ENCODE data around the gene RNF5.
A peak's percentile ranks its signal among the peaks of the same experiment; 100 is the strongest.

The RNF5 gene

DNA sequence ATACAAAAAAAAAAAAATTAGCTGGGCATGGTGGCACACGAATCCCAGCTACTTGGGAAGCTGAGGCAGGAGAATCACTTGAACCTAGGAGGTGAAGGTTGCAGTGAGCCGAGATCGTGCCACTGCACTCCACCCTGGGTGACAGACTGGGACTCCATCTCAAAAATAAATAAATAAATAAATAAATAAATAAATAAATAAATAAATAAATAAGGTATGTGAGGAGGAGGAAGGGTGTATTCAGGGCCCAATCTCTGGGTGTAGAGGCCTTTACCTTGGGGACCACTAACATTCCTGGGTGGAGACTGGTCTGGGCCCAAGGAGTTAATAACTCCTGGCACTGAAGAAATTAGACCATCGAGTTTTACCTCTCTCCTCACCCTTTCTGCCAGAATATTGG, 33.2 kb downstream of the RNF5 start (continued):
- 0 out of 2 replicates have a peak, but pooled peaks have one; percentile 23 for TF ChIP-seq ZFP3 (tag by site-specific recombination; IDR thresholded peaks at IDR 0.05; ENCODE audit: low read depth)
- peak; percentile 84; the same call in 1 of the 2 replicates for TF ChIP-seq ZNF791 (tag by site-specific recombination; IDR thresholded peaks at IDR 0.05)
- TF ChIP-seq ZNF530 (tag by site-specific recombination; IDR thresholded peaks at IDR 0.05; ENCODE audit: low read depth): 0 out of 2 replicates have a peak, but pooled peaks have one; percentile 56
- peak; percentile 83 for TF ChIP-seq ZNF664 (tag by site-specific recombination; IDR thresholded peaks at IDR 0.05)
- TF ChIP-seq ZNF558 (tag by site-specific recombination; IDR thresholded peaks at IDR 0.05): peak; percentile 87
- TF ChIP-seq ZNF518A (tag by site-specific recombination; conservative IDR thresholded peaks at IDR 0.05; ENCODE audit: low read depth): peak; percentile 97
- TF ChIP-seq ZNF639 (tag by site-specific recombination; IDR thresholded peaks at IDR 0.05): peak; percentile 57; the same call in 1 of the 2 replicates
- peak; percentile 87; the same call in 1 of the 2 replicates for TF ChIP-seq ZNF560 (tag by site-specific recombination; IDR thresholded peaks at IDR 0.05; ENCODE audit: borderline replicate concordance)
- TF ChIP-seq ZNF354C (tag by site-specific recombination; IDR thresholded peaks at IDR 0.05; ENCODE audit: borderline replicate concordance, low read depth): 0 out of 2 replicates have a peak, but pooled peaks have one; percentile 72
- TF ChIP-seq, protein P1, sequence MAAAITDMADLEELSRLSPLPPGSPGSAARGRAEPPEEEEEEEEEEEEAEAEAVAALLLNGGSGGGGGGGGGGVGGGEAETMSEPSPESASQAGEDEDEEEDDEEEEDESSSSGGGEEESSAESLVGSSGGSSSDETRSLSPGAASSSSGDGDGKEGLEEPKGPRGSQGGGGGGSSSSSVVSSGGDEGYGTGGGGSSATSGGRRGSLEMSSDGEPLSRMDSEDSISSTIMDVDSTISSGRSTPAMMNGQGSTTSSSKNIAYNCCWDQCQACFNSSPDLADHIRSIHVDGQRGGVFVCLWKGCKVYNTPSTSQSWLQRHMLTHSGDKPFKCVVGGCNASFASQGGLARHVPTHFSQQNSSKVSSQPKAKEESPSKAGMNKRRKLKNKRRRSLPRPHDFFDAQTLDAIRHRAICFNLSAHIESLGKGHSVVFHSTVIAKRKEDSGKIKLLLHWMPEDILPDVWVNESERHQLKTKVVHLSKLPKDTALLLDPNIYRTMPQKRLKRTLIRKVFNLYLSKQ (tag by site-specific recombination; IDR thresholded peaks at IDR 0.05; ENCODE audit: borderline replicate concordance): 0 out of 2 replicates have a peak, but pooled peaks have one; percentile 31
- peak; percentile 98 for TF ChIP-seq ZNF394 (tag by site-specific recombination; IDR thresholded peaks at IDR 0.05; ENCODE audit: borderline replicate concordance)
- TF ChIP-seq ZNF341 (tag by site-specific recombination; IDR thresholded peaks at IDR 0.05; ENCODE audit: low read depth): peak; percentile 45; the same call in 1 of the 2 replicates
- peak; percentile 35; the same call in 1 of the 2 replicates for TF ChIP-seq ZNF366 (tag by site-specific recombination; conservative IDR thresholded peaks at IDR 0.05)
- peak; percentile 92; the same call in 1 of the 2 replicates for TF ChIP-seq ZNF140 (tag by site-specific recombination; IDR thresholded peaks at IDR 0.05)
- peak; percentile 90 for TF ChIP-seq ZNF433 (tag by site-specific recombination; IDR thresholded peaks at IDR 0.05; ENCODE audit: low read depth)
- TF ChIP-seq ZNF529 (tag by site-specific recombination; IDR thresholded peaks at IDR 0.05; ENCODE audit: insufficient replicate concordance): peak; percentile 33
- peak; percentile 68 for TF ChIP-seq ZNF266 (tag by site-specific recombination; IDR thresholded peaks at IDR 0.05; ENCODE audit: low read depth)
- peak; percentile 85 for TF ChIP-seq ZNF623 (tag by site-specific recombination; IDR thresholded peaks at IDR 0.05)
- TF ChIP-seq ZNF292 (tag by site-specific recombination; IDR thresholded peaks at IDR 0.05; ENCODE audit: borderline replicate concordance, low read depth): peak; percentile 82; the same call in 1 of the 2 replicates
- TF ChIP-seq ZNF510 (tag by site-specific recombination; IDR thresholded peaks at IDR 0.05; ENCODE audit: insufficient replicate concordance): peak; percentile 73
- TF ChIP-seq SP3 (tag by site-specific recombination; IDR thresholded peaks at IDR 0.05): peak; percentile 19; the same call in 1 of the 2 replicates
- 0 out of 2 replicates have a peak, but pooled peaks have one; percentile 58 for TF ChIP-seq KLF7 (tag by site-specific recombination; IDR thresholded peaks at IDR 0.05; ENCODE audit: borderline replicate concordance)
- peak; percentile 96; the same call in 1 of the 2 replicates for TF ChIP-seq ZNF138 (tag by site-specific recombination; IDR thresholded peaks at IDR 0.05; ENCODE audit: borderline replicate concordance)
- TF ChIP-seq ZNF121 (tag by site-specific recombination; IDR thresholded peaks at IDR 0.05): peak; percentile 35; the same call in 1 of the 2 replicates
- peak; percentile 71; the same call in 1 of the 2 replicates for TF ChIP-seq ZNF404 (tag by site-specific recombination; IDR thresholded peaks at IDR 0.05)
- TF ChIP-seq OVOL3 (tag by site-specific recombination; IDR thresholded peaks at IDR 0.05): peak; percentile 50; the same call in 1 of the 2 replicates
- TF ChIP-seq ZBTB11 (tag by site-specific recombination; conservative IDR thresholded peaks at IDR 0.05; ENCODE audit: low read depth): peak; percentile 79
- peak; percentile 78 for TF ChIP-seq ZBTB8A (tag by site-specific recombination; IDR thresholded peaks at IDR 0.05)

Data from HEK293 (cell line).